A549 (cell line): ENCODE data around the gene TSPEAR.

ENCODE experiments used
- CHD4 ChIP-seq: fragments of 200-600 bp; sonication (generic); IDR thresholded peaks from 2 replicates; pipeline ENCODE4 v1.6.1; 2016; ENCODE audit warnings: antibody characterized with exemption, mild to moderate bottlenecking, borderline replicate concordance
- JUNB ChIP-seq: fragments of >200 bp; sonication (Bioruptor Twin); formaldehyde crosslinking; IDR thresholded peaks from 2 replicates; pipeline ENCODE4 v1.6.1; 2016
- KDM5A ChIP-seq: fragments of 200-600 bp; sonication (generic); IDR thresholded peaks from 2 replicates; pipeline ENCODE4 v1.6.1; 2016; ENCODE audit warnings: antibody characterized with exemption, mild to moderate bottlenecking
- MAZ ChIP-seq: fragments of 150-350 bp; IDR thresholded peaks from 2 replicates; pipeline ENCODE4 v1.6.1; 2014; ENCODE audit warnings: antibody characterized with exemption, low read depth, low read length, borderline replicate concordance
- MYC ChIP-seq: IDR thresholded peaks from 2 replicates; pipeline ENCODE4 v1.6.1; 2012; ENCODE audit warnings: mild to moderate bottlenecking, inconsistent platforms, low read length, improper control_type of control experiment, borderline replicate concordance
- PHF8 ChIP-seq: fragments of 200-600 bp; sonication (generic); IDR thresholded peaks from 2 replicates; pipeline ENCODE4 v1.6.1; 2016; ENCODE audit warnings: low read depth, mild to moderate bottlenecking, antibody characterized with exemption, moderate library complexity, borderline replicate concordance
- POLR2A ChIP-seq: IDR thresholded peaks from 2 replicates; pipeline ENCODE4 v1.6.1; 2012; ENCODE audit warnings: mild to moderate bottlenecking, low read length
- ZFP36 ChIP-seq: fragments of 450-650 bp; IDR thresholded peaks from 2 replicates; pipeline ENCODE4 v1.6.1; 2014; ENCODE audit warnings: borderline replicate concordance; ENCODE audit not compliant: partially characterized antibody
- TF ChIP-seq, protein P1 (sequence below): fragments of >200 bp; sonication (Bioruptor Twin); formaldehyde crosslinking; IDR thresholded peaks from 3 replicates; pipeline ENCODE4 v1.5.1; 2016
- TF ChIP-seq, protein P2 (sequence below): fragments of >200 bp; sonication (Bioruptor Twin); formaldehyde crosslinking; IDR thresholded peaks from 2 replicates; pipeline ENCODE4 v1.6.1; 2016
- TF ChIP-seq, protein P3 (sequence below): IDR thresholded peaks from 2 replicates; pipeline ENCODE4 v1.6.1; 2012
- TF ChIP-seq, protein P4 (sequence below): fragments of >200 bp; sonication (Bioruptor Twin); formaldehyde crosslinking; IDR thresholded peaks from 3 replicates; pipeline ENCODE4 v1.6.1; 2016
- TF ChIP-seq, protein P5 (sequence below): fragments of 200-600 bp; sonication (generic); IDR thresholded peaks from 2 replicates; pipeline ENCODE4 v1.6.1; 2016; ENCODE audit warnings: antibody characterized with exemption, mild to moderate bottlenecking, moderate library complexity

DNA sequence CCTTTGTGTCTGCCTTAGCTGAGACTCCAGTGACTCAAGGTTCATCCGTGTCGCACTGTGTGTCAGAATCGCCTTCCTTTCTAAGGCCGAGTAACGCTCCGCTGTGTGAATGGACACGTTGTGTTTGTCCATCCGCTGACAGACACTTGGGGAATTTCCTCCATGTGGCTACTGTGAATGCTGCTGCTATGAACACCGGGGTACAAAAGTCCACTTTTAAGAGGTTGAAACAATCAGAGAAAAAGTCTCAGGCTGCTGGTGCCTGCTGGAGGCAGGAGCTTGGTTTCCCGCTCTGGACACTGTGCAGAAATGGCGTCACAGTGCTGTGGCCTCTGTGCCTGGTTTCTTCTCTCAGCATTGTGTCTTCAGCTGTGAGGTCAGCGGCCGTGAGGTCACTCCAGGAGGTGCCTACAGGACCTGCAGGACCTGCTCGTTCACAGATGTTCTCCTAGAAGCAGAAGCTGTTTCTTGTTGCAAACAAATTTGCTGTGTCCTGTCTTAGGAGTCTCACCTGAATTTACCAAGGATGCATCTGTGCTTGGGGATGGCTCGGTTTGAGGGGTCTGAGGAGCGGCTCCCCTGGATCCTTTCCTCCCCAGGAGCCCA is 205.6 kb downstream of the TSPEAR start:
- TF ChIP-seq MAZ = no peak
- TF ChIP-seq, protein P1, sequence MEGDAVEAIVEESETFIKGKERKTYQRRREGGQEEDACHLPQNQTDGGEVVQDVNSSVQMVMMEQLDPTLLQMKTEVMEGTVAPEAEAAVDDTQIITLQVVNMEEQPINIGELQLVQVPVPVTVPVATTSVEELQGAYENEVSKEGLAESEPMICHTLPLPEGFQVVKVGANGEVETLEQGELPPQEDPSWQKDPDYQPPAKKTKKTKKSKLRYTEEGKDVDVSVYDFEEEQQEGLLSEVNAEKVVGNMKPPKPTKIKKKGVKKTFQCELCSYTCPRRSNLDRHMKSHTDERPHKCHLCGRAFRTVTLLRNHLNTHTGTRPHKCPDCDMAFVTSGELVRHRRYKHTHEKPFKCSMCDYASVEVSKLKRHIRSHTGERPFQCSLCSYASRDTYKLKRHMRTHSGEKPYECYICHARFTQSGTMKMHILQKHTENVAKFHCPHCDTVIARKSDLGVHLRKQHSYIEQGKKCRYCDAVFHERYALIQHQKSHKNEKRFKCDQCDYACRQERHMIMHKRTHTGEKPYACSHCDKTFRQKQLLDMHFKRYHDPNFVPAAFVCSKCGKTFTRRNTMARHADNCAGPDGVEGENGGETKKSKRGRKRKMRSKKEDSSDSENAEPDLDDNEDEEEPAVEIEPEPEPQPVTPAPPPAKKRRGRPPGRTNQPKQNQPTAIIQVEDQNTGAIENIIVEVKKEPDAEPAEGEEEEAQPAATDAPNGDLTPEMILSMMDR = no peak
- TF ChIP-seq KDM5A = no peak
- TF ChIP-seq, protein P2, sequence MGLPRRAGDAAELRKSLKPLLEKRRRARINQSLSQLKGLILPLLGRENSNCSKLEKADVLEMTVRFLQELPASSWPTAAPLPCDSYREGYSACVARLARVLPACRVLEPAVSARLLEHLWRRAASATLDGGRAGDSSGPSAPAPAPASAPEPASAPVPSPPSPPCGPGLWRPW = no peak
- TF ChIP-seq CHD4 = no peak
- TF ChIP-seq MYC = no peak
- TF ChIP-seq, protein P3, sequence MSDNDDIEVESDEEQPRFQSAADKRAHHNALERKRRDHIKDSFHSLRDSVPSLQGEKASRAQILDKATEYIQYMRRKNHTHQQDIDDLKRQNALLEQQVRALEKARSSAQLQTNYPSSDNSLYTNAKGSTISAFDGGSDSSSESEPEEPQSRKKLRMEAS = no peak
- no peak for TF ChIP-seq POLR2A
- TF ChIP-seq, protein P4, sequence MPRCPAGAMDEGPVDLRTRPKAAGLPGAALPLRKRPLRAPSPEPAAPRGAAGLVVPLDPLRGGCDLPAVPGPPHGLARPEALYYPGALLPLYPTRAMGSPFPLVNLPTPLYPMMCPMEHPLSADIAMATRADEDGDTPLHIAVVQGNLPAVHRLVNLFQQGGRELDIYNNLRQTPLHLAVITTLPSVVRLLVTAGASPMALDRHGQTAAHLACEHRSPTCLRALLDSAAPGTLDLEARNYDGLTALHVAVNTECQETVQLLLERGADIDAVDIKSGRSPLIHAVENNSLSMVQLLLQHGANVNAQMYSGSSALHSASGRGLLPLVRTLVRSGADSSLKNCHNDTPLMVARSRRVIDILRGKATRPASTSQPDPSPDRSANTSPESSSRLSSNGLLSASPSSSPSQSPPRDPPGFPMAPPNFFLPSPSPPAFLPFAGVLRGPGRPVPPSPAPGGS = no peak
- TF ChIP-seq, protein P5, sequence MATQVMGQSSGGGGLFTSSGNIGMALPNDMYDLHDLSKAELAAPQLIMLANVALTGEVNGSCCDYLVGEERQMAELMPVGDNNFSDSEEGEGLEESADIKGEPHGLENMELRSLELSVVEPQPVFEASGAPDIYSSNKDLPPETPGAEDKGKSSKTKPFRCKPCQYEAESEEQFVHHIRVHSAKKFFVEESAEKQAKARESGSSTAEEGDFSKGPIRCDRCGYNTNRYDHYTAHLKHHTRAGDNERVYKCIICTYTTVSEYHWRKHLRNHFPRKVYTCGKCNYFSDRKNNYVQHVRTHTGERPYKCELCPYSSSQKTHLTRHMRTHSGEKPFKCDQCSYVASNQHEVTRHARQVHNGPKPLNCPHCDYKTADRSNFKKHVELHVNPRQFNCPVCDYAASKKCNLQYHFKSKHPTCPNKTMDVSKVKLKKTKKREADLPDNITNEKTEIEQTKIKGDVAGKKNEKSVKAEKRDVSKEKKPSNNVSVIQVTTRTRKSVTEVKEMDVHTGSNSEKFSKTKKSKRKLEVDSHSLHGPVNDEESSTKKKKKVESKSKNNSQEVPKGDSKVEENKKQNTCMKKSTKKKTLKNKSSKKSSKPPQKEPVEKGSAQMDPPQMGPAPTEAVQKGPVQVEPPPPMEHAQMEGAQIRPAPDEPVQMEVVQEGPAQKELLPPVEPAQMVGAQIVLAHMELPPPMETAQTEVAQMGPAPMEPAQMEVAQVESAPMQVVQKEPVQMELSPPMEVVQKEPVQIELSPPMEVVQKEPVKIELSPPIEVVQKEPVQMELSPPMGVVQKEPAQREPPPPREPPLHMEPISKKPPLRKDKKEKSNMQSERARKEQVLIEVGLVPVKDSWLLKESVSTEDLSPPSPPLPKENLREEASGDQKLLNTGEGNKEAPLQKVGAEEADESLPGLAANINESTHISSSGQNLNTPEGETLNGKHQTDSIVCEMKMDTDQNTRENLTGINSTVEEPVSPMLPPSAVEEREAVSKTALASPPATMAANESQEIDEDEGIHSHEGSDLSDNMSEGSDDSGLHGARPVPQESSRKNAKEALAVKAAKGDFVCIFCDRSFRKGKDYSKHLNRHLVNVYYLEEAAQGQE = no peak
- TF ChIP-seq ZFP36 = no peak
- no peak for TF ChIP-seq JUNB
- no peak for TF ChIP-seq PHF8
